NB4 (cell line): ENCODE measurements around the gene SPAG17.

Experiments
- MAX ChIP-seq: IDR thresholded peaks from 2 replicates; pipeline ENCODE4 v1.6.1; 2011; ENCODE audit warnings: low read depth, low read length
- MYC ChIP-seq: IDR thresholded peaks from 2 replicates; pipeline ENCODE4 v1.6.1; 2011; ENCODE audit warnings: low read depth, low read length
- POLR2A ChIP-seq: IDR thresholded peaks from 2 replicates; pipeline ENCODE4 v1.6.1; 2011; ENCODE audit warnings: mild to moderate bottlenecking; ENCODE audit not compliant: insufficient read length; ENCODE audit errors: extremely low read depth
- TF ChIP-seq, protein P1 (sequence below): IDR thresholded peaks from one replicate; pipeline ENCODE4 v1.5.1; 2012; ENCODE audit warnings: low read depth, low read length

- TF ChIP-seq MAX (no peak), POLR2A (no peak), MYC (no peak)
- TF ChIP-seq, protein P1, sequence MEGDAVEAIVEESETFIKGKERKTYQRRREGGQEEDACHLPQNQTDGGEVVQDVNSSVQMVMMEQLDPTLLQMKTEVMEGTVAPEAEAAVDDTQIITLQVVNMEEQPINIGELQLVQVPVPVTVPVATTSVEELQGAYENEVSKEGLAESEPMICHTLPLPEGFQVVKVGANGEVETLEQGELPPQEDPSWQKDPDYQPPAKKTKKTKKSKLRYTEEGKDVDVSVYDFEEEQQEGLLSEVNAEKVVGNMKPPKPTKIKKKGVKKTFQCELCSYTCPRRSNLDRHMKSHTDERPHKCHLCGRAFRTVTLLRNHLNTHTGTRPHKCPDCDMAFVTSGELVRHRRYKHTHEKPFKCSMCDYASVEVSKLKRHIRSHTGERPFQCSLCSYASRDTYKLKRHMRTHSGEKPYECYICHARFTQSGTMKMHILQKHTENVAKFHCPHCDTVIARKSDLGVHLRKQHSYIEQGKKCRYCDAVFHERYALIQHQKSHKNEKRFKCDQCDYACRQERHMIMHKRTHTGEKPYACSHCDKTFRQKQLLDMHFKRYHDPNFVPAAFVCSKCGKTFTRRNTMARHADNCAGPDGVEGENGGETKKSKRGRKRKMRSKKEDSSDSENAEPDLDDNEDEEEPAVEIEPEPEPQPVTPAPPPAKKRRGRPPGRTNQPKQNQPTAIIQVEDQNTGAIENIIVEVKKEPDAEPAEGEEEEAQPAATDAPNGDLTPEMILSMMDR, result no peak
These were observed 177.0 kb downstream of the SPAG17 start for GRCh38 chr1:118008011-118008410.
